ENCODE results near the gene DGKI.

DGKI gene

GRCh38 chr7:137626469-137627067, 220.2 kb downstream of the DGKI start:
- ChIA-PET POLR2A (no interaction called here), CTCF (interaction anchor here (0.6 to 3.6 kb wide), 16 partner anchors 9 to 465 kb away, joined by 3 to 44 read pairs (median 4); no protein-coding TSS in a partner anchor)
- DNase-seq (ENCODE audit: extremely low spot score) = peak; percentile 82
- no peak for TF ChIP-seq ELF4 (IDR thresholded peaks at IDR 0.05)
- no peak for TF ChIP-seq LEF1 (IDR thresholded peaks at IDR 0.05; ENCODE audit: borderline replicate concordance)
- TF ChIP-seq ARNT (IDR thresholded peaks at IDR 0.05) = no peak
- TF ChIP-seq ZNF384 (IDR thresholded peaks at IDR 0.05) = no peak
- TF ChIP-seq CTBP1 (IDR thresholded peaks at IDR 0.05; ENCODE audit: borderline replicate concordance) = no peak
- TF ChIP-seq FOXA1 (IDR thresholded peaks at IDR 0.05) = no peak
- no peak for TF ChIP-seq BHLHE40 (IDR thresholded peaks at IDR 0.05; ENCODE audit: borderline replicate concordance)
- no peak for TF ChIP-seq HDGF (IDR thresholded peaks at IDR 0.05; ENCODE audit: borderline replicate concordance)
- no peak for TF ChIP-seq FOXK2 (IDR thresholded peaks at IDR 0.05)

GRCh38 chr7:137625197-137625596, 221.6 kb downstream of the DGKI start:
- DNase-seq (ENCODE audit: extremely low spot score) = no peak
- POLR2A ChIA-PET = no interaction called here
- CTCF ChIA-PET = interaction anchor here (3.6 kb wide), 1 partner anchor 10 kb away, joined by 44 read pairs; no protein-coding TSS in a partner anchor
- no peak for TF ChIP-seq HDGF (IDR thresholded peaks at IDR 0.05; ENCODE audit: borderline replicate concordance)
- no peak for TF ChIP-seq LEF1 (IDR thresholded peaks at IDR 0.05; ENCODE audit: borderline replicate concordance)
- TF ChIP-seq NFRKB (IDR thresholded peaks at IDR 0.05) = no peak
- TF ChIP-seq SUZ12 (IDR thresholded peaks at IDR 0.05) = no peak
- no peak for TF ChIP-seq CTBP1 (IDR thresholded peaks at IDR 0.05; ENCODE audit: borderline replicate concordance)
- no peak for TF ChIP-seq ZNF384 (IDR thresholded peaks at IDR 0.05)
- no peak for TF ChIP-seq L3MBTL2 (conservative IDR thresholded peaks at IDR 0.05)
- no peak for TF ChIP-seq FOXK2 (IDR thresholded peaks at IDR 0.05)
- TF ChIP-seq, protein P1, sequence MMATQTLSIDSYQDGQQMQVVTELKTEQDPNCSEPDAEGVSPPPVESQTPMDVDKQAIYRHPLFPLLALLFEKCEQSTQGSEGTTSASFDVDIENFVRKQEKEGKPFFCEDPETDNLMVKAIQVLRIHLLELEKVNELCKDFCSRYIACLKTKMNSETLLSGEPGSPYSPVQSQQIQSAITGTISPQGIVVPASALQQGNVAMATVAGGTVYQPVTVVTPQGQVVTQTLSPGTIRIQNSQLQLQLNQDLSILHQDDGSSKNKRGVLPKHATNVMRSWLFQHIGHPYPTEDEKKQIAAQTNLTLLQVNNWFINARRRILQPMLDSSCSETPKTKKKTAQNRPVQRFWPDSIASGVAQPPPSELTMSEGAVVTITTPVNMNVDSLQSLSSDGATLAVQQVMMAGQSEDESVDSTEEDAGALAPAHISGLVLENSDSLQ (IDR thresholded peaks at IDR 0.05) = no peak

DNA sequence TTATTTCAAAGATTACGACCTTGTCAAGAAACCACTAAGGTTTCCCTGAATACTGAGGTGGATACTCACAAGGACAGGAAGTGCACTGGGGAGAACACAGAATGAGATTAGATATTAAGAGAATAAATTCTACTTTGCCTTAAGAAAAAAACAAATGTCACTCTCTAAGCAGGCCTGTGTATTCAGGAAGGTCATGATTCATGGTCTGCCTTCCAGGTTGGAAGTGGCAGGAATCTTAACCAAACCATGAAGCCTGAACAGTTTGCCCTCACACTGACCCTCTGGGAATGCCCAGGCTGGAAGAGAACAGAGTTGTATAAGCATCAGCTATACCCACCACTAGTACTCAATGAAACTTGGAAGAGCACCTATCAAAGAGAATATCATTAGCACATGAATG, 227.6 kb downstream of the DGKI start:
- ChIA-PET CTCF (no interaction called here), POLR2A (no interaction called here)
- DNase-seq (ENCODE audit: extremely low spot score) = no peak
- no peak for TF ChIP-seq ZNF384 (IDR thresholded peaks at IDR 0.05)
- no peak for TF ChIP-seq ELF4 (IDR thresholded peaks at IDR 0.05)
- TF ChIP-seq CTBP1 (IDR thresholded peaks at IDR 0.05; ENCODE audit: borderline replicate concordance) = no peak
- TF ChIP-seq ARNT (IDR thresholded peaks at IDR 0.05) = no peak
- no peak for TF ChIP-seq L3MBTL2 (conservative IDR thresholded peaks at IDR 0.05)
- TF ChIP-seq SP1 (IDR thresholded peaks at IDR 0.05) = no peak
- TF ChIP-seq SUZ12 (IDR thresholded peaks at IDR 0.05) = no peak
- no peak for TF ChIP-seq TARDBP (IDR thresholded peaks at IDR 0.05)
- TF ChIP-seq HDGF (IDR thresholded peaks at IDR 0.05; ENCODE audit: borderline replicate concordance) = no peak
- TF ChIP-seq FOXA1 (IDR thresholded peaks at IDR 0.05) = no peak
- TF ChIP-seq FOXM1 (IDR thresholded peaks at IDR 0.05; ENCODE audit: borderline replicate concordance) = no peak
- no peak for TF ChIP-seq NFRKB (IDR thresholded peaks at IDR 0.05)
- TF ChIP-seq FOXK2 (IDR thresholded peaks at IDR 0.05) = no peak
- TF ChIP-seq, protein P1 (IDR thresholded peaks at IDR 0.05) = no peak
- no peak for TF ChIP-seq LEF1 (IDR thresholded peaks at IDR 0.05; ENCODE audit: borderline replicate concordance)
- TF ChIP-seq BHLHE40 (IDR thresholded peaks at IDR 0.05; ENCODE audit: borderline replicate concordance) = no peak

- no peak for TF ChIP-seq NFRKB (IDR thresholded peaks at IDR 0.05)
- no peak for TF ChIP-seq L3MBTL2 (conservative IDR thresholded peaks at IDR 0.05)
- TF ChIP-seq LEF1 (IDR thresholded peaks at IDR 0.05; ENCODE audit: borderline replicate concordance) = no peak
- TF ChIP-seq SUZ12 (IDR thresholded peaks at IDR 0.05) = no peak
- no peak for TF ChIP-seq ELF4 (IDR thresholded peaks at IDR 0.05)
- TF ChIP-seq TARDBP (IDR thresholded peaks at IDR 0.05) = no peak
- DNase-seq (ENCODE audit: extremely low spot score) = no peak
- ChIA-PET POLR2A (no interaction called here), CTCF (no interaction called here)
These were observed 228.0 kb downstream of the DGKI start for GRCh38 chr7:137618748-137619147.

- no peak for DNase-seq (ENCODE audit: extremely low spot score)
- TF ChIP-seq FOXK2 (IDR thresholded peaks at IDR 0.05) (no peak), HDGF (IDR thresholded peaks at IDR 0.05; ENCODE audit: borderline replicate concordance) (no peak), SUZ12 (IDR thresholded peaks at IDR 0.05) (no peak), ARNT (IDR thresholded peaks at IDR 0.05) (no peak), LEF1 (IDR thresholded peaks at IDR 0.05; ENCODE audit: borderline replicate concordance) (no peak), FOXM1 (IDR thresholded peaks at IDR 0.05; ENCODE audit: borderline replicate concordance) (no peak), ELF4 (IDR thresholded peaks at IDR 0.05) (no peak), FOXA1 (IDR thresholded peaks at IDR 0.05) (no peak), ZNF384 (IDR thresholded peaks at IDR 0.05) (no peak)
- TF ChIP-seq, protein P1 (IDR thresholded peaks at IDR 0.05) = no peak
- POLR2A ChIA-PET = no interaction called here
These were observed 233.7 kb downstream of the DGKI start for GRCh38 chr7:137613006-137613525.

DNA sequence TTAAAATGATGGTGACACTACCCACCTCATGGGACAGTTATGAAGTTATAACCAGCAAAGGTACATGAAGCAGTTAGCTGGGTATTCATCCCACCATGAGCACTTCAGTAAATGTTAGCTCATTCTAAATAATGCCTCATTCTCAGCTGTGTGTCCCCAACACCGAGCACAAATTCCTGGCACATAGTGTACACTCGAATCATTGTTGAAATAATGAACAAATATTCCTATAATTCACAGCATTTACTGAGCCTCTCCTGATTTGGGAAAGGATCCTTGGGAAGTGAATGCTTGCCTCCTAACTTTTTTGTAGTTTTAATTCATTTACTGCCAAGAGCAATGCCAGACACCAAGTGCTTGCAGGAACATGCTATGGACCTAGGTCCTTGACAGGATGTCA, 235.2 kb downstream of the DGKI start:
- TF ChIP-seq CTBP1 (IDR thresholded peaks at IDR 0.05; ENCODE audit: borderline replicate concordance) = no peak
- TF ChIP-seq, protein P1 (IDR thresholded peaks at IDR 0.05) = no peak
- TF ChIP-seq FOXA1 (IDR thresholded peaks at IDR 0.05) = no peak
- TF ChIP-seq LEF1 (IDR thresholded peaks at IDR 0.05; ENCODE audit: borderline replicate concordance) = no peak
- no peak for TF ChIP-seq NFRKB (IDR thresholded peaks at IDR 0.05)
- no peak for TF ChIP-seq ZNF384 (IDR thresholded peaks at IDR 0.05)
- TF ChIP-seq SP1 (IDR thresholded peaks at IDR 0.05) = no peak
- TF ChIP-seq SUZ12 (IDR thresholded peaks at IDR 0.05) = no peak
- TF ChIP-seq ELF4 (IDR thresholded peaks at IDR 0.05) = no peak
- TF ChIP-seq HDGF (IDR thresholded peaks at IDR 0.05; ENCODE audit: borderline replicate concordance) = no peak
- no peak for TF ChIP-seq FOXM1 (IDR thresholded peaks at IDR 0.05; ENCODE audit: borderline replicate concordance)
- TF ChIP-seq FOXK2 (IDR thresholded peaks at IDR 0.05) = no peak
- no peak for TF ChIP-seq ARNT (IDR thresholded peaks at IDR 0.05)
- POLR2A ChIA-PET = no interaction called here

More at GRCh38 chr7:137613006-137613525, 233.7 kb downstream of the DGKI start:
- CTCF ChIA-PET = interaction anchor here (3.6 kb wide), 1 partner anchor 13 kb away, joined by 44 read pairs; no protein-coding TSS in a partner anchor

More for the DNA sequence above, 235.2 kb downstream of the DGKI start:
- DNase-seq (ENCODE audit: extremely low spot score) = no peak
- CTCF ChIA-PET = interaction anchor here (1.3 kb wide), 1 partner anchor 15 kb away, joined by 3 read pairs; no protein-coding TSS in a partner anchor
